Activated CD4-positive, alpha-beta T cell treated with anti-CD3 and anti-CD28 coated beads, Interleukin-2, amount 10 ng/mL, durations not matched to agents 24 days and 14 days (primary cell): Measurements from ENCODE around the gene TESPA1. TPM values are rescaled to one million over a fixed set of nuclear protein-coding genes. Genes with fewer than 3 reads are reported as not detected.
A peak's percentile ranks its signal among the peaks of the same experiment; 100 is the strongest.
"Not testable (repeated sequence)": the region's sequence is repeated elsewhere in the genome, so short reads cannot be mapped to it uniquely, and the experiment has no call there.

ENCODE experiments used
- DNase-seq: peaks from one replicate; pipeline ENCODE4 v3.0.0; 2022
- H3K27ac Mint-ChIP-seq: one replicate; pipeline ENCODE4 v1.8.0; 2022; ENCODE audit warnings: mild to moderate bottlenecking, mixed read lengths
- H3K27me3 Mint-ChIP-seq: one replicate; pipeline ENCODE4 v1.8.0; 2022; ENCODE audit warnings: mixed read lengths
- H3K36me3 Mint-ChIP-seq: one replicate; pipeline ENCODE4 v1.8.0; 2022; ENCODE audit warnings: low read depth, mild to moderate bottlenecking, mixed read lengths
- H3K4me1 Mint-ChIP-seq: one replicate; pipeline ENCODE4 v1.8.0; 2021; ENCODE audit warnings: mixed read lengths
- H3K4me3 Mint-ChIP-seq: one replicate; pipeline ENCODE4 v1.8.0; 2022; ENCODE audit warnings: mild to moderate bottlenecking, moderate library complexity, mixed read lengths
- H3K9me3 Mint-ChIP-seq: one replicate; pipeline ENCODE4 v1.8.0; 2021; ENCODE audit warnings: mixed read lengths
- intact Hi-C: fragments of 100-400 bp; cut with micrococcal nuclease; formaldehyde crosslinking; loops from one replicate; pipeline ENCODE4 v1.15.1; 2023
- total RNA-seq: library from RNA; stranded (reverse); gene quantifications from 2 replicates; pipeline ENCODE4 v1.2.3, GENCODE V29; 2022

Gene TESPA1
- total RNA-seq, 1 donor from 2014 or later: 168 TPM

DNA sequence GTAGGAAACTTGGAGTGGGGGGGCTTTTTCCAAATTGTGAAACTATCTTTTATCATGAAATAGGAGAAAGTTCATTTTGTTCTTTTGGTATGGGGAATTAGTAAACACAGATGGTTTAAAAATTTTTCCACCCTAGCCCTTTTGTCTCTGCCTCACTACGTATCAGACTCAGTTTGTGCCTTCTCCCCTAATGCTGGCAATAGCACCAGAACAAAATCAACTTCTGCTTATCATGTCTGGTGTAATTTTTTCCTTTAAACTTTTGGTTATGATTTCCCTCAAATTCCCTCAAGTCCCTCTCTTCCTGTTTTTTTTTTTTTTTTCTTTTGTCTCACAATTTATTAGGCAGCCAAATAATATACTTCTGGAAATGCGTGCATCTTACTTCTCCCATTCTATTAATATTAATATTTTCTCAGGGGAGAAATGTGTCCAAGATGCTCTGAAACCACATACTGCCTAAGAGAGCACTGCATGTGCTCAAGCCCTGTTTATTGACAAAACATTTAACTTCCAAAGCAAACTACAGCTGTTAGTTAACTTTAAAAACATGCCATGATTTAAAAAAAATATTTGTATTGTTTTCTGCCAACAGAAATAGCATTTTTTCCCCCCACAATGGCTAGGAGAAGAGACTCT is 35.4 kb downstream of the TESPA1 start:
- Mint-ChIP-seq H3K9me3 (peaks cover 12% of the 10 kb centered on the region), H3K4me1 (peaks cover 21% of the 10 kb centered on the region), H3K4me3 (no peak overlapping the region), H3K27ac (peak overlapping the region; percentile 21), H3K36me3 (peaks cover 72% of the 10 kb centered on the region), H3K27me3 (no peaks in the 10 kb centered on the region)
- intact Hi-C loops: no loop called here
- no peak for DNase-seq

DNA sequence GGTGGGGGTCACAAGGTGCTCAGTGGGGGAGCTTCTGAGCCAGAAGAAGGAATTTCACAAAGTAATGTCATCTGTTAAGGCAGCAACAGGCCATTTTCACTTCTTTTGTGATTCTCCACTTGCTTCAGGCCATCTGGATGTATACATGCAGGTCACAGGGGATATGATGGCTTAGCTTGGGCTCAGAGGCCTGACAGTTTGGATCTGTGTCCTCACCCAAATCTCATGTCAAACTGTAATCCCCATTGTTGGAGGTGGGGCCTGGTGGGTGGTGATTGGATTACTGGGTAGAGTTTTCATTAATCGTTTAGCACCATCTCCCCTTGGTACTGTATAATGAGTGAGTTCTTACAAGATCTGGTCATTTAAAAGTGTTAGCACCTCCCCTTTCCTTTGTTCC is 36.4 kb downstream of the TESPA1 start:
- no peaks in the 10 kb centered on the region for H3K27me3 Mint-ChIP-seq
- intact Hi-C loops: no loop called here
- peaks cover 10% of the 10 kb centered on the region for H3K9me3 Mint-ChIP-seq
- peaks cover 16% of the 10 kb centered on the region for H3K4me1 Mint-ChIP-seq
- H3K4me3 Mint-ChIP-seq: no peak overlapping the region
- no peak for DNase-seq
- H3K36me3 Mint-ChIP-seq: peaks cover 62% of the 10 kb centered on the region
- peak overlapping the region; percentile 54 for H3K27ac Mint-ChIP-seq

DNA sequence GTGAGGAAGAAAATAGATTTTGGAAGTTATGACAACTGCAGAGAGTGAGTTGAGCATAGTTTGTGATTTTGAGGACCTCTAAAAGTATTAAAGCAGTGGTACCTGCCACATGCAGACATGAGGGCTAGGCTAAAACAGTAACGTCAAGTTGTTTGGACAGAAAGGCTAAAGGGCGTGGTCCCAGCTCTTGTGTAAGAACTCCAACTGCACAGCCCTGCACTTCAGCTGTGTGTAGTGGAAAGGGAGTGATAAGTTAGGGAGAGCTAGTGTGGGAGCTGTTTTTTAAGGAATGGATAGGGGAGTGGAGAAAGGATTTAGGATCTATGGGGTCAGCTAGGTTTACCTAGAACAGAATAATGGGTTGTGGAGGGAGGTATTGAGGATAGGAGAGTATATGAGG is 39.5 kb downstream of the TESPA1 start:
- H3K4me3 Mint-ChIP-seq: no peak overlapping the region
- no peaks in the 10 kb centered on the region for H3K27me3 Mint-ChIP-seq
- intact Hi-C loops: no loop called here
- no peaks in the 10 kb centered on the region for H3K9me3 Mint-ChIP-seq
- H3K36me3 Mint-ChIP-seq: peaks cover 47% of the 10 kb centered on the region
- H3K27ac Mint-ChIP-seq: no peak overlapping the region
- peaks cover 4% of the 10 kb centered on the region for H3K4me1 Mint-ChIP-seq
- no peak for DNase-seq

DNA sequence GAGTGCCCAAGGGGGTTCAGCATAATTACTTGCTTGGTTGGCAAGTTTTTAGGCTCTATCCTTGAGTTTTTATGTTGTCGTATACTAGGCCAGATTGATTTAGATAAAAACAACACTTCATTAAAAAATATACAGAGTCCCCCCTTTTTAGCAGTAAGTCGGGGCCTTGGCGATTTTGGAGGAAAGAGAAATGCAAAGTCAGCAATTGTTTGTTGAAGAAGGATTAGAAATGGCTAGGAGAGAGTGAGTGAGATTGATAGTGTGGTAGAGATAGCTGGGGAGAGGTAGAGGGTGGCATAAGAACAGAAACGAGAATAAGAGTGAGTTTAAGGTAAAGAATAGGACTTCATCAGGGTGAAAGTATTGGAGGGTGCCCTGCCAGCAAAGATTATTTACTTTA is 41.3 kb downstream of the TESPA1 start:
- DNase-seq, H3K27me3 Mint-ChIP-seq, H3K9me3 Mint-ChIP-seq, H3K4me1 Mint-ChIP-seq, intact Hi-C loops, H3K27ac Mint-ChIP-seq, H3K4me3 Mint-ChIP-seq: not testable (repeated sequence)
- H3K36me3 Mint-ChIP-seq: peaks cover 42% of the 10 kb centered on the region

DNA sequence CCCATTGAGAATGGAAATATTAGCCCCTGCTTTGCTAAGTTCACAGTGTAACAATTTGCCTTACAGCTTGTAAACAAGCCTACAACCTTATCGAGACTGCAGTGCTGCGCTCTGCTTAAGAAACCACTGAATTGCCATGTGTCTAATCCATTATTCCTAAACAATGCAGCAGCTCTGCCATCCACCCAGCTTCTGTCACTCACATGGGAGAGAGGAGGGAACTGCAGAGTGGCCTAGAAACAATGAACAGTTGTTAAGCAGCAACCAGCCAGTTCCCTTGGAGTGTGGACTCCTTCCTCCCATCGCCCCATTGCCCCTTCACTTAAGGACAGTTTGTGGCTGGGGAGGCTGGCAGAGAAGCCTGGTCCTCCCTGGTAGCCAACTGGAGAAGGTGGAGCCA is 42.9 kb downstream of the TESPA1 start:
- no peaks in the 10 kb centered on the region for H3K27me3 Mint-ChIP-seq
- H3K4me3 Mint-ChIP-seq: no peak overlapping the region
- H3K27ac Mint-ChIP-seq: no peak overlapping the region
- H3K36me3 Mint-ChIP-seq: peaks cover 40% of the 10 kb centered on the region
- H3K4me1 Mint-ChIP-seq: peaks cover 7% of the 10 kb centered on the region
- intact Hi-C loops: no loop called here
- peaks cover 4% of the 10 kb centered on the region for H3K9me3 Mint-ChIP-seq
- no peak for DNase-seq

DNA sequence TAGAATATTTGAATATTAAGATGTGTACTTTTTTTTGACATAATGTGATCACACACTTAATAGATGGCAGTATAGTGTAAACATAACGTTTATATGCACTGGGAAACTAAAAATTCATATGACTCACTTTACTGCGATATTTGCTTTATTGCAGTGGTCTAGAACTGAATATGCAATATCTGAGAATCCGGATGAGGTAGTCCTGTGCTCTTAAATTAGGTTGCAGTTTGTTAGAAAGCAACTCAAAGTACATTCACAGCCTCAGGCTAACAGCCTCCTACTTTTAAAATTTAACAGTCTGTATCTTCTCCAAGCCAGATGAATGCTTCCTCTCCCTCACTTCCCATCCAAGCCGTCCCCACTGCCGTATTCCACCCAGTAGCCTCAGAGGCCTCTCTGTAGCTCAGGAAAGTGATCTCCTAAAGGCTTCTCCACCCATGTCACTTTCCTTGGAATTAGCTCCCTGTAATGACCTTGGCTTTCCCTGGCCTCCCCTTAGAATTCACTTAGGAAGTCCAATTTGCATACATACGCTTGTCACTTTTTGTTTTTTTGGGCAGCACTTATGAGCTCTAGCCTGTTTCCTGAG is 43.7 kb downstream of the TESPA1 start:
- peaks cover 45% of the 10 kb centered on the region for H3K36me3 Mint-ChIP-seq
- no peak overlapping the region for H3K4me3 Mint-ChIP-seq
- peaks cover 15% of the 10 kb centered on the region for H3K4me1 Mint-ChIP-seq
- peaks cover 11% of the 10 kb centered on the region for H3K9me3 Mint-ChIP-seq
- no peak overlapping the region for H3K27ac Mint-ChIP-seq
- intact Hi-C loops: no loop called here
- DNase-seq: no peak
- H3K27me3 Mint-ChIP-seq: no peaks in the 10 kb centered on the region

DNA sequence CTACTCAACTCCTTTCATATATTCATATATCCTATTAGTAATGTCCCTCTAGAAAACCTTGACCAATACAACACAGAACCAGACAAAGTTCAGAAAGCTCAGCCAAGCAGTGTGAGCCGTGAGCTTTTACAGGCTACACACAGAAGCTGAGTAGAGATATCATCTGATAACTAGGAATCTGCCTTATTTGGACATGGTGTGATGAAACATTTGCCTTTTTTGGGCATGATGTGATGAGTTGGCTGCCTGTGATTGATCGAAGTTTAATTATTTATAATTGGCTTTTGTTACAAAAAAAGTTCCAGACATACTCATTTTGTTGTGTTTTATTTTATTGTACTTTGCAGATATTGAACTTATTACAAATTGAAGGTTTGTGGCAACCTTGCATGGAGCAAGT is 46.6 kb downstream of the TESPA1 start:
- Mint-ChIP-seq H3K36me3 (peaks cover 56% of the 10 kb centered on the region), H3K4me3 (no peak overlapping the region), H3K27ac (no peak overlapping the region), H3K4me1 (peaks cover 42% of the 10 kb centered on the region), H3K27me3 (no peaks in the 10 kb centered on the region), H3K9me3 (peaks cover 15% of the 10 kb centered on the region)
- intact Hi-C loops: no loop called here
- no peak for DNase-seq

DNA sequence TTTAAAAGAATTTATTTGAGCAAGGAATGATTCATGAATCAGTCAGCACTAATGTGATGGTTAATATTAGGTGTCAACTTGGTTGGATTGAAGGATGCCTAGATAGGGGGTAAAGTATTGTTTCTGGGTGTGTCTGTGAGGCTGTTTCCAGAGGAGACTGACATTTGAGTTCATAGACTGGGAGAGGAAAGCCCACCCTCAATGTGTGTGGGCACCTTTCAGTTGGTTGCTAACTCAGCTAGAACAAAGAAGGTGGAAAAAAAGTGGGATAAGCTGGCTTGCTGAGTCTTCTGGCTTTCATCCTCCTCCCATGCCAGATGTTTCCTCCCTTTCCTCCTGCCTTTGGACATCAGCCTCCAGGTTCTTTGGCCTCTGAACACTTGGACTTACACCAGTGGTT is 47.2 kb downstream of the TESPA1 start:
- Mint-ChIP-seq H3K27me3 (no peaks in the 10 kb centered on the region), H3K4me3 (no peak overlapping the region), H3K9me3 (peaks cover 15% of the 10 kb centered on the region), H3K36me3 (peaks cover 56% of the 10 kb centered on the region), H3K4me1 (peaks cover 47% of the 10 kb centered on the region), H3K27ac (no peak overlapping the region)
- intact Hi-C loops: no loop called here
- no peak for DNase-seq

DNA sequence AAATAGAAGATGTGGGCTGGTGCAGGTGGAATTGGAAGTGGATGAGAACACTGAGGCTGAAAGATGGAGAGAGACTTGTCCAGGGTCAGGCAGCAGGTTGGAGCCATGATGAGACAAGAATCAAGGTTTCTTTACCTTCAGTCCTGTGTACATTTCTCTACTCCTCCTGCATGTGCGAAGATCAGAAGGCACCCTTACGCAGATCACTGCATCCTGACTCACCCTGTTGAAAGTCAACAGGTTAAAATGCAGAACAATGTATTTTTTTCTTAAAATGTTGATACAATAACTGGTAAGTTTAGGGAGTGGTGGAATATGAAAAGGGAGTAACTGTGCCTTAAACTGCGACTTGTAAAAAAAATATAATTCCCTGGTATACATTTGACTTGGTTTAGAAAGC is 47.8 kb downstream of the TESPA1 start:
- peaks cover 21% of the 10 kb centered on the region for H3K9me3 Mint-ChIP-seq
- DNase-seq: no peak
- peaks cover 50% of the 10 kb centered on the region for H3K4me1 Mint-ChIP-seq
- H3K27ac Mint-ChIP-seq: peak overlapping the region; percentile 92
- intact Hi-C loops: no loop called here
- H3K4me3 Mint-ChIP-seq: no peak overlapping the region
- no peaks in the 10 kb centered on the region for H3K27me3 Mint-ChIP-seq
- H3K36me3 Mint-ChIP-seq: peaks cover 59% of the 10 kb centered on the region

DNA sequence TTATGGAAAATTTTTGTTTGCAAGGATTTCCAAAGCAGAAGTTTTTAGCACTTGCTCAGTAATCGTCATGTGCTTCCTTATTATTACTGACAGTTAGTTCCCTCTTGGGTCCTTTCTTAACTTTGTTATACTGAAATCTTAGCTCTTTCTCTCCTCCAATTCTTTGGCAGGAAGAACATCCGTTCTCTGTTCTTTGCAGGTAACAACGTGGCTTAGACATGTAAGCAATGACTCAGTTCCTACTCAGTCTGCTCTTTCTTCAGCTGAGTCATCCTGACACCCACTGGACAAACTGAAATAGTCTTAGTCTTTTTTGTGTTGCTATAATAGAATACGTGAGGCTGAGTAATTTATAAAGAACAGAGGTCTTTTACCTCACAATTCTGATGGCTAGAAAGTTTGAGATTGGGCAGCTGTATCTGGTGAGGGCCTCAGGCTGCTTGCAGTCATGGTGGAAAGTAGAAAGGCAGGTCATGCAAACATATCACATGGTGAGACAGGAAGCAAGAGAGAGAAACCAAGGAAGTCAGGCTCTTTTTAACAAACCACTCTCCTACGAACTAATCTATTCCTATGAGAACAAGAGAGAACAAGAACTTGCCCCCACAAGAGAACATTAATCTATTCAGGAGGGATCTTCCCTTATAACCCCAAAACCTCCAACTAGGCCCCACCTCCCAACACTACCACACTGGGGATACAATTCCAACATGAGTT is 49.2 kb downstream of the TESPA1 start:
- Mint-ChIP-seq H3K36me3 (peaks cover 63% of the 10 kb centered on the region), H3K27ac (peak overlapping the region; percentile 92), H3K4me3 (peak overlapping the region; percentile 56), H3K4me1 (peaks cover 50% of the 10 kb centered on the region), H3K27me3 (no peaks in the 10 kb centered on the region), H3K9me3 (peaks cover 32% of the 10 kb centered on the region)
- peak; percentile 83 for DNase-seq
- intact Hi-C loops: loop anchor here (1.0 to 2.0 kb wide), 4 partner anchors 23 to 81 kb away; partner anchors contain the start of gene MUCL1

DNA sequence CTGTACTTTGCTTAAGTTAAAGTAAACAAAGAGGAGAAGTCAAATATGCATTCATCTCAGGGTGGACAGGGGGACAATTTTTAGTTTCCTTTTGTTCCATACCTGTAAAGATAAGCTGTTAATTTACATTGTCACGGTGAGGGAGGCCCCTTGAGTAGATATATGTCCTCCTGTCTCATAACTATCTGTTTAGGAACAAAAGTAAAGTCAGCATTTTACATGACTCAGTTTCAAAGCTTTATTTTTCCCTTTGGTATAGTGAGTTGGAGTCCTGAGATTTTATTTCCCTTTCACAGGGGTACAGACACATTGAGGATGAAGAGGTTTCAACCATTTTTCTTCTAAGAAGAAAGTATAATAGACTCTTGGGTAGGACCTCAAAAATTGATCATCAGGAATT is 50.1 kb downstream of the TESPA1 start:
- no peak for DNase-seq
- H3K27me3 Mint-ChIP-seq: no peaks in the 10 kb centered on the region
- H3K36me3 Mint-ChIP-seq: peaks cover 66% of the 10 kb centered on the region
- H3K4me3 Mint-ChIP-seq: no peak overlapping the region
- intact Hi-C loops: loop anchor here (2.0 kb wide), 2 partner anchors 24 to 80 kb away; partner anchors contain the start of gene MUCL1
- H3K27ac Mint-ChIP-seq: peak overlapping the region; percentile 92
- H3K9me3 Mint-ChIP-seq: peaks cover 40% of the 10 kb centered on the region
- peaks cover 50% of the 10 kb centered on the region for H3K4me1 Mint-ChIP-seq

DNA sequence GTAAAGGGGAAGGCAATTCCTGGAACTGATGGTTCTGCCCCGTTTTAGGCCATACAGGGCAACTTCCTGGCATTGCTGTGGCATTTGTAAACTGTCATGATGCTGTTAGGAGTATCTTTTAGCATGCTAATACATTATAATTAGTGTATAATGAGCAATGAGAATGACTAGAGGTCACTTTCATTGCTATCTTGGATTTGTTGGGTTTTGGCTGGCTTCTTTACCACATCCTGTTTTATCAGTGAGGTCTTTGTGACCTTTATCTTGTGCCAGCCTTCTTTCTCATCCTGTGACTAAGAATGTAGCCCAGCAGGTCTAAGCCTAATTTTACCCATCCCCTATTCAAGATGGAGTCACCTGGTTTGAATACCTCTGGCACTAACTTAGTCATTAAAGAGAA is 51.2 kb downstream of the TESPA1 start:
- Mint-ChIP-seq H3K36me3 (peaks cover 68% of the 10 kb centered on the region), H3K27ac (peak overlapping the region; percentile 92), H3K4me1 (peaks cover 50% of the 10 kb centered on the region), H3K4me3 (no peak overlapping the region), H3K9me3 (peaks cover 40% of the 10 kb centered on the region), H3K27me3 (no peaks in the 10 kb centered on the region)
- DNase-seq: no peak
- intact Hi-C loops: no loop called here

DNA sequence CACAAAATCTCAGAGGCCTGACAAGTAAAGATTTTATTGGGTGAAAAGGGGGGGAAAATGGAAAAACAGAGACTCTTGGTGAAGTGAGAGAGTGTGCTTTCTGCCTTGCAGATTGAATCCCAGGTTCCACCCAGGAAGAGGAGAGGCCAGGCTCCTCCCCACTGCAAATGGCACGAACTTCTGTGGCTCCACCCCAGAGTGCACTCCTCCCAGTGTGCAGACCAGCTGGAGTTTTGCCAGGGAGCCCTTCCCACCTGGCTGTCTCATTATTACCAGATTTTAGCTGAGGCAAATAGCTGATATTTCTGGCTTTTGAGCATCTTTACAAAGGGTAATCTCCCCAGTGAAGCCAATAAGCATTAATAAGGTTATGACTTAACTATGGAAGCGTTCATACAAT is 51.9 kb downstream of the TESPA1 start:
- H3K9me3 Mint-ChIP-seq: peaks cover 40% of the 10 kb centered on the region
- peak overlapping the region; percentile 68 for H3K27ac Mint-ChIP-seq

DNA sequence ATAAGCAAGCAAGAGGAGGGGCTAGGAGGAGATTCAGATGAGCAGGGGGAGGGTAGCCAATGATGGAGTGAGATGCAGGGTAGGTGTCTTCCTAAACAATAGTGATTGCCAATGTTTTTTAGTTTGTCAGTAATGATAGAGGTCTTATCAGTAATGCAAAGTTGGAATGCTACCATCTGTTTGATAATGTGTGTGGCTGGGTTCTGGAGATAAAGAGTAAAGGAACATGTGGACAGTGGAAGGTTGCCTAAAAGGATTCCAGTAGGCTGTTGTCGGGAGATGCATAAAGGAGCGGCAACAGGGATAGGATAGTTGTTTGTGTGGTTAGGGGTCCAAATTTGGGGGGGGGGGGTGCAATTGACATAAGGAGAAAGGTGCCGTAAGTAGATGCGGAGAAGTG is 52.5 kb downstream of the TESPA1 start:
- H3K9me3 Mint-ChIP-seq: peaks cover 46% of the 10 kb centered on the region
- intact Hi-C loops: no loop called here
- H3K4me3 Mint-ChIP-seq: no peak overlapping the region
- H3K27ac Mint-ChIP-seq: peak overlapping the region; percentile 41
- H3K36me3 Mint-ChIP-seq: peaks cover 59% of the 10 kb centered on the region
- H3K4me1 Mint-ChIP-seq: peaks cover 52% of the 10 kb centered on the region
- no peak for DNase-seq
- no peaks in the 10 kb centered on the region for H3K27me3 Mint-ChIP-seq

More for the DNA sequence above, 51.9 kb downstream of the TESPA1 start:
- intact Hi-C loops: no loop called here
- Mint-ChIP-seq H3K27me3 (no peaks in the 10 kb centered on the region), H3K4me3 (no peak overlapping the region), H3K4me1 (peaks cover 50% of the 10 kb centered on the region), H3K36me3 (peaks cover 62% of the 10 kb centered on the region)
- no peak for DNase-seq
